GM23338 (cell line): Measurements from ENCODE around the gene CAPZB. TPM values are rescaled to one million over a fixed set of nuclear protein-coding genes. Genes with fewer than 3 reads are reported as not detected.

Experiments
- ATAC-seq: fragments of 200-7000 bp; cut with Tn5 transposase; 3 replicates; pipeline ENCODE4 v1.9.1; 2020
- DNase-seq: peaks from one replicate; pipeline ENCODE4 v3.0.0-alpha.2; 2015; ENCODE audit warnings: low spot score
- H2AFZ ChIP-seq: fragments of 200-600 bp; sonication (generic); 2 replicates; pipeline ENCODE4 v1.8.0; 2016; ENCODE audit warnings: antibody characterized with exemption, mild to moderate bottlenecking, moderate library complexity
- H3F3A ChIP-seq: fragments of 200-600 bp; sonication (generic); replicated peaks from 2 replicates; pipeline ENCODE4 v1.8.0; 2017; ENCODE audit warnings: antibody characterized with exemption, mixed run types, low read depth
- H3K27ac ChIP-seq: fragments of 200-600 bp; sonication (generic); 2 replicates; pipeline ENCODE4 v1.6.1; 2016; ENCODE audit warnings: low read depth
- H3K27me3 ChIP-seq: fragments of 200-600 bp; sonication (generic); 2 replicates; pipeline ENCODE4 v1.8.0; 2016; ENCODE audit warnings: mild to moderate bottlenecking, mixed run types, moderate library complexity; ENCODE audit not compliant: insufficient read depth
- H3K36me3 ChIP-seq: fragments of 200-600 bp; sonication (generic); 2 replicates; pipeline ENCODE4 v1.8.0; 2016; ENCODE audit warnings: mild to moderate bottlenecking; ENCODE audit not compliant: insufficient read depth
- H3K4me1 ChIP-seq: fragments of 200-600 bp; sonication (generic); 2 replicates; pipeline ENCODE4 v1.8.0; 2016; ENCODE audit warnings: mild to moderate bottlenecking, moderate library complexity; ENCODE audit not compliant: insufficient read depth
- H3K4me2 ChIP-seq: fragments of 200-600 bp; sonication (generic); 2 replicates; pipeline ENCODE4 v1.7.1; 2017; ENCODE audit warnings: mixed run types
- H3K4me3 ChIP-seq: fragments of 200-600 bp; sonication (generic); 2 replicates; pipeline ENCODE4 v1.6.1; 2016; ENCODE audit warnings: mixed run types
- H3K79me2 ChIP-seq: fragments of 200-600 bp; sonication (generic); replicated peaks from 2 replicates; pipeline ENCODE4 v1.8.0; 2017; ENCODE audit warnings: mild to moderate bottlenecking; ENCODE audit not compliant: insufficient read depth
- H3K9me2 ChIP-seq: fragments of 200-600 bp; sonication (generic); 2 replicates; pipeline ENCODE4 v1.8.0; 2017; ENCODE audit not compliant: insufficient read depth
- H4K20me1 ChIP-seq: fragments of 200-600 bp; sonication (generic); replicated peaks from 2 replicates; pipeline ENCODE4 v1.8.0; 2017; ENCODE audit warnings: mild to moderate bottlenecking; ENCODE audit not compliant: insufficient read depth
- H3K27ac Mint-ChIP-seq: 2 replicates; pipeline ENCODE4 v1.8.0; 2020; ENCODE audit warnings: inconsistent platforms, mild to moderate bottlenecking, moderate library complexity, mixed read lengths
- H3K27me3 Mint-ChIP-seq: 3 replicates; pipeline ENCODE4 v1.8.0; 2022; ENCODE audit warnings: low read depth, mild to moderate bottlenecking, moderate library complexity, mixed read lengths, inconsistent platforms; ENCODE audit not compliant: insufficient read depth, poor library complexity
- H3K36me3 Mint-ChIP-seq: 3 replicates; pipeline ENCODE4 v1.8.0; 2021; ENCODE audit warnings: low read depth, mild to moderate bottlenecking, inconsistent platforms, moderate library complexity, mixed read lengths
- H3K4me1 Mint-ChIP-seq: 3 replicates; pipeline ENCODE4 v1.8.0; 2020; ENCODE audit warnings: mild to moderate bottlenecking, inconsistent platforms, mixed read lengths
- H3K4me3 Mint-ChIP-seq: 3 replicates; pipeline ENCODE4 v1.8.0; 2021; ENCODE audit warnings: moderate library complexity, mild to moderate bottlenecking, inconsistent platforms, mixed read lengths
- H3K9me3 Mint-ChIP-seq: 3 replicates; pipeline ENCODE4 v1.8.0; 2020; ENCODE audit warnings: moderate library complexity, mild to moderate bottlenecking, inconsistent platforms, mixed read lengths
- CREB1 ChIP-seq: fragments of 250-450 bp; sonication (Bioruptor Pico); IDR thresholded peaks from 2 replicates; pipeline ENCODE4 v1.5.0; 2020; ENCODE audit warnings: low read depth, mild to moderate bottlenecking, moderate library complexity
- EZH2 ChIP-seq: fragments of 200-600 bp; sonication (generic); IDR thresholded peaks from one replicate; pipeline ENCODE4 v1.8.0; 2017; ENCODE audit warnings: antibody characterized with exemption, mild to moderate bottlenecking, low read depth; ENCODE audit not compliant: unreplicated experiment
- EZH2phosphoT487 ChIP-seq: fragments of 200-600 bp; sonication (generic); IDR thresholded peaks from one replicate; pipeline ENCODE4 v1.8.1; 2018; ENCODE audit warnings: antibody characterized with exemption; ENCODE audit not compliant: unreplicated experiment
- JUNB ChIP-seq: IDR thresholded peaks from one replicate; pipeline ENCODE4 v1.6.1; 2016; ENCODE audit warnings: antibody characterized with exemption; ENCODE audit not compliant: unreplicated experiment
- NANOG ChIP-seq: IDR thresholded peaks from 2 replicates; pipeline ENCODE4 v1.6.1; 2016; ENCODE audit warnings: antibody characterized with exemption, borderline replicate concordance
- POLR2AphosphoS5 ChIP-seq: IDR thresholded peaks from 2 replicates; pipeline ENCODE4 v1.6.1; 2016; ENCODE audit warnings: antibody characterized with exemption, low read depth
- STAT1 ChIP-seq: IDR thresholded peaks from one replicate; pipeline ENCODE4 v1.6.1; 2016; ENCODE audit warnings: antibody characterized with exemption; ENCODE audit not compliant: unreplicated experiment
- ZNF114 ChIP-seq: fragments of 250-450 bp; sonication (Bioruptor Pico); IDR thresholded peaks from 2 replicates; pipeline ENCODE4 v1.5.0; 2020; ENCODE audit warnings: mild to moderate bottlenecking, moderate library complexity
- ZNF331 ChIP-seq: fragments of 250-450 bp; sonication (Bioruptor Pico); IDR thresholded peaks from 2 replicates; pipeline ENCODE4 v1.5.0; 2020; ENCODE audit warnings: low read depth, mild to moderate bottlenecking, moderate library complexity
- polyA plus RNA-seq: library from polyadenylated mRNA; unstranded; fragments of >200 nt; fragmentation: Nextera tagmentation; extraction: Ambion mirVana; gene quantifications from 2 replicates; pipeline ENCODE4 v1.2.1, GENCODE V29; 2016
- total RNA-seq: library from RNA; depleted of rRNA; stranded (reverse); fragments of >200 nt; shearing (Covaris generic); gene quantifications from 2 replicates; pipeline ENCODE4 v1.2.3, GENCODE V29; 2014
- TF ChIP-seq, protein P1 (sequence below): IDR thresholded peaks from one replicate; pipeline ENCODE4 v1.6.1; 2018; ENCODE audit warnings: antibody characterized with exemption; ENCODE audit not compliant: unreplicated experiment
- TF ChIP-seq, protein P2 (sequence below): fragments of 250-450 bp; sonication (Bioruptor Pico); IDR thresholded peaks from 2 replicates; pipeline ENCODE4 v1.5.0; 2020; ENCODE audit warnings: mild to moderate bottlenecking, moderate library complexity
- TF ChIP-seq, protein P3 (sequence below), 2 experiments: fragments of 200-600 bp in 1 of 2; sonication (generic) in 1 of 2; conservative IDR thresholded peaks; 2 replicates each; pipeline versions ENCODE4 v1.5.1 to v1.6.1; 2016 to 2017; ENCODE audit warnings: antibody characterized with exemption in 2 of 2, low read depth in 2 of 2, mild to moderate bottlenecking in 2 of 2, moderate library complexity in 1 of 2
- TF ChIP-seq, protein P4 (sequence below): IDR thresholded peaks from 2 replicates; pipeline ENCODE4 v1.6.1; 2016; ENCODE audit warnings: antibody characterized with exemption

Gene CAPZB
- total and polyA plus RNA-seq, 2 experiments from 2014 or later, result 195 to 348 TPM

DNA sequence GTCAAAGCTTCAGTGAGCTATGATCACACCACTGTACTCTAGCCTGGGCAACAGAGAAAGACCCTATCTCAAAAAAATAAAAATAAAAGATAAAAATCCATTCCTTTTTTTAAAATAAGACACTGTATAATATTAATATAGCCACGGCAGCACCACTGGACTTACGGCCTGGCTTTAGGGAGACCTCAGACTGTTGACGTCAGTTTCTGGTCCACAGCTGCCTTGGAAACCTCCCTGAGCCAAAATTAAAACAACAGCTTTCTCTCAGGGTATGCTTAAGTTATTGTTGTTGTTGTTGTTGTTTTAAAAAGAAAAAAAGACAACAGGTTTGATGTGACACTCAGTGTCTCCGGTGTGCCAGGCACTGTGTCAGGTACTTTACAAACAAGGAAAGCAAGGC lies 42.0 kb downstream of the CAPZB start:
- Mint-ChIP-seq H3K4me3 (no peak overlapping the region), H3K4me1 (peaks cover 68% of the 10 kb centered on the region)

More for the DNA sequence above, 42.0 kb downstream of the CAPZB start:
- no peaks in the 10 kb centered on the region for H3K36me3 ChIP-seq
- H3K79me2 ChIP-seq, result peaks cover 100% of the 10 kb centered on the region
- Mint-ChIP-seq H3K27ac (no peak overlapping the region), H3K27me3 (peaks cover 15% of the 10 kb centered on the region), H3K9me3 (no peaks in the 10 kb centered on the region), H3K36me3 (no peaks in the 10 kb centered on the region)
- no peaks in the 10 kb centered on the region for H3K9me2 ChIP-seq
- TF ChIP-seq EZH2phosphoT487 (no peak), JUNB (no peak), ZNF114 (CRISPR knock-in tag) (no peak), ZNF331 (no peak), EZH2 (no peak), POLR2AphosphoS5 (no peak), NANOG (no peak), CREB1 (CRISPR knock-in tag) (no peak), STAT1 (no peak)
- TF ChIP-seq, protein P1, sequence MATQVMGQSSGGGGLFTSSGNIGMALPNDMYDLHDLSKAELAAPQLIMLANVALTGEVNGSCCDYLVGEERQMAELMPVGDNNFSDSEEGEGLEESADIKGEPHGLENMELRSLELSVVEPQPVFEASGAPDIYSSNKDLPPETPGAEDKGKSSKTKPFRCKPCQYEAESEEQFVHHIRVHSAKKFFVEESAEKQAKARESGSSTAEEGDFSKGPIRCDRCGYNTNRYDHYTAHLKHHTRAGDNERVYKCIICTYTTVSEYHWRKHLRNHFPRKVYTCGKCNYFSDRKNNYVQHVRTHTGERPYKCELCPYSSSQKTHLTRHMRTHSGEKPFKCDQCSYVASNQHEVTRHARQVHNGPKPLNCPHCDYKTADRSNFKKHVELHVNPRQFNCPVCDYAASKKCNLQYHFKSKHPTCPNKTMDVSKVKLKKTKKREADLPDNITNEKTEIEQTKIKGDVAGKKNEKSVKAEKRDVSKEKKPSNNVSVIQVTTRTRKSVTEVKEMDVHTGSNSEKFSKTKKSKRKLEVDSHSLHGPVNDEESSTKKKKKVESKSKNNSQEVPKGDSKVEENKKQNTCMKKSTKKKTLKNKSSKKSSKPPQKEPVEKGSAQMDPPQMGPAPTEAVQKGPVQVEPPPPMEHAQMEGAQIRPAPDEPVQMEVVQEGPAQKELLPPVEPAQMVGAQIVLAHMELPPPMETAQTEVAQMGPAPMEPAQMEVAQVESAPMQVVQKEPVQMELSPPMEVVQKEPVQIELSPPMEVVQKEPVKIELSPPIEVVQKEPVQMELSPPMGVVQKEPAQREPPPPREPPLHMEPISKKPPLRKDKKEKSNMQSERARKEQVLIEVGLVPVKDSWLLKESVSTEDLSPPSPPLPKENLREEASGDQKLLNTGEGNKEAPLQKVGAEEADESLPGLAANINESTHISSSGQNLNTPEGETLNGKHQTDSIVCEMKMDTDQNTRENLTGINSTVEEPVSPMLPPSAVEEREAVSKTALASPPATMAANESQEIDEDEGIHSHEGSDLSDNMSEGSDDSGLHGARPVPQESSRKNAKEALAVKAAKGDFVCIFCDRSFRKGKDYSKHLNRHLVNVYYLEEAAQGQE, result no peak
- TF ChIP-seq, protein P2, sequence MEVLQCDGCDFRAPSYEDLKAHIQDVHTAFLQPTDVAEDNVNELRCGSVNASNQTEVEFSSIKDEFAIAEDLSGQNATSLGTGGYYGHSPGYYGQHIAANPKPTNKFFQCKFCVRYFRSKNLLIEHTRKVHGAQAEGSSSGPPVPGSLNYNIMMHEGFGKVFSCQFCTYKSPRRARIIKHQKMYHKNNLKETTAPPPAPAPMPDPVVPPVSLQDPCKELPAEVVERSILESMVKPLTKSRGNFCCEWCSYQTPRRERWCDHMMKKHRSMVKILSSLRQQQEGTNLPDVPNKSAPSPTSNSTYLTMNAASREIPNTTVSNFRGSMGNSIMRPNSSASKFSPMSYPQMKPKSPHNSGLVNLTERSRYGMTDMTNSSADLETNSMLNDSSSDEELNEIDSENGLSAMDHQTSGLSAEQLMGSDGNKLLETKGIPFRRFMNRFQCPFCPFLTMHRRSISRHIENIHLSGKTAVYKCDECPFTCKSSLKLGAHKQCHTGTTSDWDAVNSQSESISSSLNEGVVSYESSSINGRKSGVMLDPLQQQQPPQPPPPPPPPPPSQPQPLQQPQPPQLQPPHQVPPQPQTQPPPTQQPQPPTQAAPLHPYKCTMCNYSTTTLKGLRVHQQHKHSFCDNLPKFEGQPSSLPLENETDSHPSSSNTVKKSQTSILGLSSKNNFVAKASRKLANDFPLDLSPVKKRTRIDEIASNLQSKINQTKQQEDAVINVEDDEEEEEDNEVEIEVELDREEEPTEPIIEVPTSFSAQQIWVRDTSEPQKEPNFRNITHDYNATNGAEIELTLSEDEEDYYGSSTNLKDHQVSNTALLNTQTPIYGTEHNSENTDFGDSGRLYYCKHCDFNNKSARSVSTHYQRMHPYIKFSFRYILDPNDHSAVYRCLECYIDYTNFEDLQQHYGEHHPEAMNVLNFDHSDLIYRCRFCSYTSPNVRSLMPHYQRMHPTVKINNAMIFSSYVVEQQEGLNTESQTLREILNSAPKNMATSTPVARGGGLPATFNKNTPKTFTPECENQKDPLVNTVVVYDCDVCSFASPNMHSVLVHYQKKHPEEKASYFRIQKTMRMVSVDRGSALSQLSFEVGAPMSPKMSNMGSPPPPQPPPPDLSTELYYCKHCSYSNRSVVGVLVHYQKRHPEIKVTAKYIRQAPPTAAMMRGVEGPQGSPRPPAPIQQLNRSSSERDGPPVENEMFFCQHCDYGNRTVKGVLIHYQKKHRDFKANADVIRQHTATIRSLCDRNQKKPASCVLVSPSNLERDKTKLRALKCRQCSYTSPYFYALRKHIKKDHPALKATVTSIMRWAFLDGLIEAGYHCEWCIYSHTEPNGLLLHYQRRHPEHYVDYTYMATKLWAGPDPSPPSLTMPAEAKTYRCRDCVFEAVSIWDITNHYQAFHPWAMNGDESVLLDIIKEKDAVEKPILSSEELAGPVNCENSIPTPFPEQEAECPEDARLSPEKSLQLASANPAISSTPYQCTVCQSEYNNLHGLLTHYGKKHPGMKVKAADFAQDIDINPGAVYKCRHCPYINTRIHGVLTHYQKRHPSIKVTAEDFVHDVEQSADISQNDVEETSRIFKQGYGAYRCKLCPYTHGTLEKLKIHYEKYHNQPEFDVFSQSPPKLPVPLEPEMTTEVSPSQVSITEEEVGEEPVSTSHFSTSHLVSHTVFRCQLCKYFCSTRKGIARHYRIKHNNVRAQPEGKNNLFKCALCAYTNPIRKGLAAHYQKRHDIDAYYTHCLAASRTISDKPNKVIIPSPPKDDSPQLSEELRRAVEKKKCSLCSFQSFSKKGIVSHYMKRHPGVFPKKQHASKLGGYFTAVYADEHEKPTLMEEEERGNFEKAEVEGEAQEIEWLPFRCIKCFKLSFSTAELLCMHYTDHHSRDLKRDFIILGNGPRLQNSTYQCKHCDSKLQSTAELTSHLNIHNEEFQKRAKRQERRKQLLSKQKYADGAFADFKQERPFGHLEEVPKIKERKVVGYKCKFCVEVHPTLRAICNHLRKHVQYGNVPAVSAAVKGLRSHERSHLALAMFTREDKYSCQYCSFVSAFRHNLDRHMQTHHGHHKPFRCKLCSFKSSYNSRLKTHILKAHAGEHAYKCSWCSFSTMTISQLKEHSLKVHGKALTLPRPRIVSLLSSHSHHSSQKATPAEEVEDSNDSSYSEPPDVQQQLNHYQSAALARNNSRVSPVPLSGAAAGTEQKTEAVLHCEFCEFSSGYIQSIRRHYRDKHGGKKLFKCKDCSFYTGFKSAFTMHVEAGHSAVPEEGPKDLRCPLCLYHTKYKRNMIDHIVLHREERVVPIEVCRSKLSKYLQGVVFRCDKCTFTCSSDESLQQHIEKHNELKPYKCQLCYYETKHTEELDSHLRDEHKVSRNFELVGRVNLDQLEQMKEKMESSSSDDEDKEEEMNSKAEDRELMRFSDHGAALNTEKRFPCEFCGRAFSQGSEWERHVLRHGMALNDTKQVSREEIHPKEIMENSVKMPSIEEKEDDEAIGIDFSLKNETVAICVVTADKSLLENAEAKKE (CRISPR knock-in tag), result no peak
- TF ChIP-seq, protein P3, sequence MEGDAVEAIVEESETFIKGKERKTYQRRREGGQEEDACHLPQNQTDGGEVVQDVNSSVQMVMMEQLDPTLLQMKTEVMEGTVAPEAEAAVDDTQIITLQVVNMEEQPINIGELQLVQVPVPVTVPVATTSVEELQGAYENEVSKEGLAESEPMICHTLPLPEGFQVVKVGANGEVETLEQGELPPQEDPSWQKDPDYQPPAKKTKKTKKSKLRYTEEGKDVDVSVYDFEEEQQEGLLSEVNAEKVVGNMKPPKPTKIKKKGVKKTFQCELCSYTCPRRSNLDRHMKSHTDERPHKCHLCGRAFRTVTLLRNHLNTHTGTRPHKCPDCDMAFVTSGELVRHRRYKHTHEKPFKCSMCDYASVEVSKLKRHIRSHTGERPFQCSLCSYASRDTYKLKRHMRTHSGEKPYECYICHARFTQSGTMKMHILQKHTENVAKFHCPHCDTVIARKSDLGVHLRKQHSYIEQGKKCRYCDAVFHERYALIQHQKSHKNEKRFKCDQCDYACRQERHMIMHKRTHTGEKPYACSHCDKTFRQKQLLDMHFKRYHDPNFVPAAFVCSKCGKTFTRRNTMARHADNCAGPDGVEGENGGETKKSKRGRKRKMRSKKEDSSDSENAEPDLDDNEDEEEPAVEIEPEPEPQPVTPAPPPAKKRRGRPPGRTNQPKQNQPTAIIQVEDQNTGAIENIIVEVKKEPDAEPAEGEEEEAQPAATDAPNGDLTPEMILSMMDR (conservative IDR thresholded peaks at IDR 0.05; ENCODE audit: low read depth in 2 of 2), result no peak
- TF ChIP-seq, protein P4, sequence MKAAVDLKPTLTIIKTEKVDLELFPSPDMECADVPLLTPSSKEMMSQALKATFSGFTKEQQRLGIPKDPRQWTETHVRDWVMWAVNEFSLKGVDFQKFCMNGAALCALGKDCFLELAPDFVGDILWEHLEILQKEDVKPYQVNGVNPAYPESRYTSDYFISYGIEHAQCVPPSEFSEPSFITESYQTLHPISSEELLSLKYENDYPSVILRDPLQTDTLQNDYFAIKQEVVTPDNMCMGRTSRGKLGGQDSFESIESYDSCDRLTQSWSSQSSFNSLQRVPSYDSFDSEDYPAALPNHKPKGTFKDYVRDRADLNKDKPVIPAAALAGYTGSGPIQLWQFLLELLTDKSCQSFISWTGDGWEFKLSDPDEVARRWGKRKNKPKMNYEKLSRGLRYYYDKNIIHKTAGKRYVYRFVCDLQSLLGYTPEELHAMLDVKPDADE, result no peak
- no peak overlapping the region for H2AFZ ChIP-seq
- H3F3A ChIP-seq, result peaks cover 5% of the 10 kb centered on the region; the same call in 1 of the 2 replicates
- H3K27ac ChIP-seq, result 0 out of 2 replicates have a peak overlapping the region, but pooled peaks have one; percentile 52
- no peak overlapping the region for H3K4me2 ChIP-seq
- H3K4me3 ChIP-seq, result no peak overlapping the region
- H3K4me1 ChIP-seq, result peaks cover 57% of the 10 kb centered on the region
- H3K27me3 ChIP-seq, result no peaks in the 10 kb centered on the region
- ATAC-seq (no peak), DNase-seq (no peak)
- H4K20me1 ChIP-seq, result peaks cover 87% of the 10 kb centered on the region
